AG09319 (cell line): Measurements from ENCODE around the gene JMY.

Experiments used
- DNase-seq: peaks from one replicate; pipeline ENCODE4 v3.0.0-alpha.2; 2010; ENCODE audit warnings: low read depth; ENCODE audit errors: extremely low read depth
- CTCF ChIP-seq: IDR thresholded peaks from 2 replicates; pipeline ENCODE4 v1.5.1; 2011; ENCODE audit warnings: low read depth, mild to moderate bottlenecking, inconsistent platforms, low read length, moderate library complexity

JMY gene

GRCh38 chr5:79329453-79329852, 93.5 kb downstream of the JMY start:
- DNase-seq, result no peak
- TF ChIP-seq CTCF, result no peak

- no peak for TF ChIP-seq CTCF
- DNase-seq, result no peak
Observed at GRCh38 chr5:79330071-79330470, 94.1 kb downstream of the JMY start.

GRCh38 chr5:79333852-79334557, 98.1 kb downstream of the JMY start:
- DNase-seq, result no peak
- TF ChIP-seq CTCF, result no peak

- no peak for DNase-seq
- no peak for TF ChIP-seq CTCF
Observed at GRCh38 chr5:79346420-79346824, 110.5 kb downstream of the JMY start.

GRCh38 chr5:79349047-79349446, 113.1 kb downstream of the JMY start:
- DNase-seq, result no peak

GRCh38 chr5:79349881-79350280, 114.0 kb downstream of the JMY start:
- DNase-seq, result no peak
- TF ChIP-seq CTCF, result no peak

More at GRCh38 chr5:79349047-79349446, 113.1 kb downstream of the JMY start:
- TF ChIP-seq CTCF, result no peak

- no peak for DNase-seq
- TF ChIP-seq CTCF, result no peak
Observed at GRCh38 chr5:79357398-79357797, 121.5 kb downstream of the JMY start.
